Endometrial microvascular endothelial cells (primary cell): ENCODE data around the gene CALY. TPM values are rescaled to one million over a fixed set of nuclear protein-coding genes. Genes with fewer than 3 reads are reported as not detected.
"Not testable (repeated sequence)": the region's sequence is repeated elsewhere in the genome, so short reads cannot be mapped to it uniquely, and the experiment has no call there.

Experiments
- in situ Hi-C: cut with HindIII; loops from 2 replicates; pipeline ENCODE4 v1.10.0; 2017; ENCODE audit warnings: low sequenced_read_pairs, low pct_unique_long_range_greater_than_20kb; ENCODE audit errors: inconsistent ontology term
- total RNA-seq: library from RNA; depleted of rRNA; stranded (reverse); fragments of >200 nt; gene quantifications from one replicate; pipeline ENCODE4 v1.2.3, GENCODE V29; 2015; ENCODE audit errors: inconsistent ontology term

CALY gene
- total RNA-seq, 1 donor from 2014 or later, result not detected

GRCh38 chr10:133368153-133368552, 31.5 kb upstream of the CALY start:
- in situ Hi-C loops, result no loop called here

GRCh38 chr10:133367461-133367860, 30.8 kb upstream of the CALY start:
- in situ Hi-C loops, result not testable (repeated sequence)

GRCh38 chr10:133366751-133367150, 30.1 kb upstream of the CALY start:
- in situ Hi-C loops, result no loop called here

GRCh38 chr10:133366130-133366478, 29.4 kb upstream of the CALY start:
- in situ Hi-C loops, result no loop called here

- in situ Hi-C loops, result no loop called here
Observed at GRCh38 chr10:133365461-133366129, 28.9 kb upstream of the CALY start.

- in situ Hi-C loops, result no loop called here
Observed at GRCh38 chr10:133364645-133365431, 28.1 kb upstream of the CALY start.

GRCh38 chr10:133362846-133363245, 26.1 kb upstream of the CALY start:
- in situ Hi-C loops, result no loop called here

GRCh38 chr10:133361773-133362441, 25.2 kb upstream of the CALY start:
- in situ Hi-C loops, result no loop called here

GRCh38 chr10:133361227-133361626, 24.5 kb upstream of the CALY start:
- in situ Hi-C loops, result no loop called here

GRCh38 chr10:133359972-133360610, 23.4 kb upstream of the CALY start:
- in situ Hi-C loops, result no loop called here

- in situ Hi-C loops, result no loop called here
Observed at GRCh38 chr10:133359554-133359971, 22.9 kb upstream of the CALY start.

GRCh38 chr10:133358925-133359310, 22.2 kb upstream of the CALY start:
- in situ Hi-C loops, result no loop called here

GRCh38 chr10:133358162-133358924, 21.6 kb upstream of the CALY start:
- in situ Hi-C loops, result no loop called here

- in situ Hi-C loops, result no loop called here
Observed at GRCh38 chr10:133357285-133358161, 20.8 kb upstream of the CALY start, which contains the start of gene FUOM. FUOM (minus strand) TSS chr10:133358019; CDS start chr10:133358007, 12 bp downstream.

GRCh38 chr10:133356549-133357284, 20.0 kb upstream of the CALY start:
- in situ Hi-C loops, result no loop called here

- in situ Hi-C loops, result no loop called here
Observed at GRCh38 chr10:133355991-133356390, 19.3 kb upstream of the CALY start.

GRCh38 chr10:133355266-133355665, 18.6 kb upstream of the CALY start:
- in situ Hi-C loops, result no loop called here
